Neural crest cell (in vitro differentiated cells): Measurements from ENCODE around the gene SMAD2. TPM values are rescaled to one million over a fixed set of nuclear protein-coding genes. Genes with fewer than 3 reads are reported as not detected.

Experiments
- DNase-seq: peaks from one replicate; pipeline ENCODE4 v3.0.0; 2021; ENCODE audit warnings: low read depth, mixed read lengths, low spot score
- H3K27ac Mint-ChIP-seq: one replicate; pipeline ENCODE4 v1.8.0; 2021; ENCODE audit warnings: mild to moderate bottlenecking, mixed read lengths; ENCODE audit not compliant: unreplicated experiment
- H3K27me3 Mint-ChIP-seq: 2 replicates; pipeline ENCODE4 v1.8.0; 2021; ENCODE audit warnings: low read depth, mild to moderate bottlenecking, mixed read lengths
- H3K36me3 Mint-ChIP-seq: 2 replicates; pipeline ENCODE4 v1.8.0; 2021; ENCODE audit warnings: low read depth, mild to moderate bottlenecking, mixed read lengths
- H3K4me1 Mint-ChIP-seq: 2 replicates; pipeline ENCODE4 v1.8.0; 2021; ENCODE audit warnings: mixed read lengths
- H3K4me3 Mint-ChIP-seq: one replicate; pipeline ENCODE4 v1.8.0; 2021; ENCODE audit warnings: mild to moderate bottlenecking, mixed read lengths
- H3K9me3 Mint-ChIP-seq: 2 replicates; pipeline ENCODE4 v1.8.0; 2021; ENCODE audit warnings: mixed read lengths
- CTCF ChIP-seq: fragments of 200-600 bp; sonication (generic); conservative IDR thresholded peaks from 2 replicates; pipeline ENCODE4 v1.5.0; 2021; ENCODE audit warnings: antibody characterized with exemption, mild to moderate bottlenecking
- total RNA-seq: library from RNA; stranded (reverse); gene quantifications from 2 replicates; pipeline ENCODE4 v1.2.1, GENCODE V29; 2021

Gene SMAD2
- total RNA-seq, 1 donor from 2014 or later: 117 TPM

GRCh38 chr18:47901624-47902362 is 28.7 kb downstream of the SMAD2 start:
- Mint-ChIP-seq H3K27ac (no peak overlapping the region), H3K4me3 (no peak overlapping the region), H3K27me3 (no peaks in the 10 kb centered on the region), H3K4me1 (peaks cover 37% of the 10 kb centered on the region), H3K36me3 (peaks cover 50% of the 10 kb centered on the region), H3K9me3 (peaks cover 29% of the 10 kb centered on the region)
- no peak for DNase-seq
- no peak for TF ChIP-seq CTCF

GRCh38 chr18:47899107-47899840 is 31.2 kb downstream of the SMAD2 start:
- Mint-ChIP-seq H3K9me3 (peaks cover 18% of the 10 kb centered on the region), H3K27ac (no peak overlapping the region), H3K4me3 (no peak overlapping the region), H3K27me3 (no peaks in the 10 kb centered on the region), H3K36me3 (peaks cover 34% of the 10 kb centered on the region), H3K4me1 (peaks cover 43% of the 10 kb centered on the region)
- TF ChIP-seq CTCF: no peak
- DNase-seq: no peak

GRCh38 chr18:47898696-47899095 is 31.8 kb downstream of the SMAD2 start:
- Mint-ChIP-seq H3K4me1 (peaks cover 46% of the 10 kb centered on the region), H3K9me3 (peaks cover 15% of the 10 kb centered on the region), H3K27ac (no peak overlapping the region), H3K4me3 (no peak overlapping the region), H3K36me3 (peaks cover 29% of the 10 kb centered on the region), H3K27me3 (no peaks in the 10 kb centered on the region)
- no peak for TF ChIP-seq CTCF
- DNase-seq: no peak

GRCh38 chr18:47898055-47898454 is 32.4 kb downstream of the SMAD2 start:
- H3K4me3 Mint-ChIP-seq: no peak overlapping the region
- DNase-seq: no peak
- no peak overlapping the region for H3K27ac Mint-ChIP-seq
- peaks cover 24% of the 10 kb centered on the region for H3K36me3 Mint-ChIP-seq
- peaks cover 46% of the 10 kb centered on the region for H3K4me1 Mint-ChIP-seq
- no peak for TF ChIP-seq CTCF
- H3K9me3 Mint-ChIP-seq: peaks cover 9% of the 10 kb centered on the region
- H3K27me3 Mint-ChIP-seq: no peaks in the 10 kb centered on the region

GRCh38 chr18:47895565-47896250 is 34.8 kb downstream of the SMAD2 start:
- no peak overlapping the region for H3K4me3 Mint-ChIP-seq
- H3K36me3 Mint-ChIP-seq: peaks cover 6% of the 10 kb centered on the region
- peaks cover 45% of the 10 kb centered on the region for H3K4me1 Mint-ChIP-seq
- no peak for TF ChIP-seq CTCF
- no peak overlapping the region for H3K27ac Mint-ChIP-seq
- no peak for DNase-seq
- no peaks in the 10 kb centered on the region for H3K27me3 Mint-ChIP-seq
- H3K9me3 Mint-ChIP-seq: no peaks in the 10 kb centered on the region
